Activated naive CD4-positive, alpha-beta T cell treated with anti-CD3 and anti-CD28 coated beads for 36 hours (primary cell): ENCODE results near the gene IL4R. TPM values are rescaled to one million over a fixed set of nuclear protein-coding genes. Genes with fewer than 3 reads are reported as not detected.
A peak's percentile ranks its signal among the peaks of the same experiment; 100 is the strongest.
"Not testable (repeated sequence)": the region's sequence is repeated elsewhere in the genome, so short reads cannot be mapped to it uniquely, and the experiment has no call there.

Experiments used
- CTCF ChIA-PET: fragments of 350-600 bp; sonication (Branson Sonifier 250); formaldehyde crosslinking; loops from one replicate; lab custom pipeline; 2021; ENCODE audit warnings: antibody characterized with exemption; lab: Charles Lee
- DNase-seq: peaks from one replicate; pipeline ENCODE4 v3.0.0-alpha.2; 2020
- H3K27ac Mint-ChIP-seq: one replicate; pipeline ENCODE4 v1.8.0; 2021; ENCODE audit warnings: mild to moderate bottlenecking, mixed read lengths
- H3K27me3 Mint-ChIP-seq: one replicate; pipeline ENCODE4 v1.8.0; 2021; ENCODE audit warnings: low read depth, mixed read lengths
- H3K36me3 Mint-ChIP-seq: one replicate; pipeline ENCODE4 v1.8.0; 2021; ENCODE audit warnings: low read depth, mixed read lengths
- H3K4me1 Mint-ChIP-seq: one replicate; pipeline ENCODE4 v1.8.0; 2021; ENCODE audit warnings: low read depth, mixed read lengths
- H3K4me3 Mint-ChIP-seq: one replicate; pipeline ENCODE4 v1.8.0; 2021; ENCODE audit warnings: mild to moderate bottlenecking, moderate library complexity, mixed read lengths
- H3K9me3 Mint-ChIP-seq: one replicate; pipeline ENCODE4 v1.8.0; 2021; ENCODE audit warnings: mixed read lengths
- intact Hi-C: fragments of 100-400 bp; cut with micrococcal nuclease; formaldehyde crosslinking; loops from one replicate; pipeline ENCODE4 v1.15.1; 2023
- total RNA-seq, 2 experiments: library from RNA; stranded (reverse); gene quantifications; one replicate each; pipeline ENCODE4 v1.2.3, GENCODE V29; 2021

The IL4R gene
- total RNA-seq, 2 experiments from 2014 or later: 162 to 170 TPM

- H3K4me1 Mint-ChIP-seq: peaks cover 25% of the 10 kb centered on the region
- DNase-seq: no peak
- CTCF ChIA-PET: interaction anchor here (0.6 to 1.3 kb wide), 2 partner anchors 17 to 155 kb away, joined by 3 read pairs; no protein-coding TSS in a partner anchor
- peaks cover 9% of the 10 kb centered on the region for H3K36me3 Mint-ChIP-seq
- H3K27me3 Mint-ChIP-seq: no peaks in the 10 kb centered on the region
- H3K9me3 Mint-ChIP-seq: peaks cover 25% of the 10 kb centered on the region
- no peak overlapping the region for H3K27ac Mint-ChIP-seq
- intact Hi-C loops: no loop called here
- no peak overlapping the region for H3K4me3 Mint-ChIP-seq
Measured at GRCh38 chr16:27390151-27390550, 76.4 kb downstream of the IL4R start.

DNA sequence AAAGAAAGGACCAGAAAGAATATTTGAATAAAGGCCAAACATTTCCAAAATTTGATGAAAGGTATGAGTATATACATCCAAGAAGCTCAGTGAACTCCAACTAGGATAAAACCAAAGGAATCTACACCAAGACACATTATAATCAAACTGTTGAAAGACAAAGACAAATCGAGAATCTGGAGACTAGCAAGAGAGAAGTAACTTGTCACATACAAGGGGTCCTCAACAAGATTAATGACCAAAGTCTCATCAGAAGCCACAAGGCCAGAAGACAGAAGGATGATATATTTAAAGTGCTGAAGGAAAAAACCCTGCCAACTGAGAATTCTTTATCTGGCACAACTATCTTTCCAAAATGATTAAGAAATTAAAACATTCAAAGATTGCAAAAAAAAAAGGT is 78.9 kb downstream of the IL4R start:
- Mint-ChIP-seq H3K4me1 (peaks cover 21% of the 10 kb centered on the region), H3K4me3 (no peak overlapping the region), H3K27ac (no peak overlapping the region), H3K36me3 (peaks cover 9% of the 10 kb centered on the region), H3K27me3 (no peaks in the 10 kb centered on the region), H3K9me3 (peaks cover 32% of the 10 kb centered on the region)
- CTCF ChIA-PET: interaction anchor here (0.6 to 2.0 kb wide), 4 partner anchors 15 to 327 kb away, joined by 4 to 8 read pairs (median 4); no protein-coding TSS in a partner anchor
- intact Hi-C loops: no loop called here
- no peak for DNase-seq

DNA sequence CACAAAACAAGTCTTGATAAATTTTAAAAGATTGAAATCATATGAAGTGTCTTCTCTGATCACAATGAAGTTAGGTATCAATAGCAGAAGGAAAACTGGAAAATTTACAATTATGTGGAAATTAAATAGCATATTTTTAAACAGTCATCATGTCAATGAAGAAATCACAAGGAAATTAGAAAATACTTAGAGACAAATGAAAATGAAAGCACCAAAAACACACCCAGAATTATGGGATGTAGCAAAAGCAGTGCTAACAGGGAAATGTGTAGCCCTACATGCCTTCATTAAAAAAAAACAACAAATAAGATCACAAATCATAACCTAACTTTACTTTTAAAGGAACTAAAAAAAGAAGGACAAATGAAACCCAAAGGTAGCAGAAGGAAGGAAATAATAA is 80.7 kb downstream of the IL4R start:
- CTCF ChIA-PET: no interaction called here
- H3K27me3 Mint-ChIP-seq: no peaks in the 10 kb centered on the region

DNA sequence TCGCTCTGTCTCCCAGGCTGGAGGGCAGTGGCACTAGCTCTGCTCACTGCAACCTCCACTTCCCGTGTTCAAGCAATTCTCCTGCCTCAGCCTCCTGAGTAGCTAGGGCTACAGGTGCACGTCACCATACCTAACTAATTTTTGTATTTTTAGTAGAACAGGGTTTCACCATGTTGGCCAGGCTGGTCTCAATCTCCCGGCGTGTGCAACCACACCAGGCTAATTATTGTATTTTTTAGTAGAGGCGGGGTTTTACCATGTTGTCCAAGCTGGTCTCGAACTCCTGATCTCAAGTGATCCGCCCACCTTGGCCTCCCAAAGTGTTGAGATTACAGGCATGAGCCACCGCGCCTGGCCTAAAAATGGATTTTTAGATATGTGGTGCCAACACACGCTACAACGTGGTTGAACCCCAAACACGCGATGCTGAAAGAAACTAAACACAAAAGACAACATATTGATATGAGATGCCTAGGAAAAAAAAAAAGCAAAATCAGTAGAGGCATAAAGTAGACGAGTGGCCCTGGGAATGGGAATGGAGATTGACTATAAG is 84.6 kb downstream of the IL4R start:
- intact Hi-C loops, H3K4me3 Mint-ChIP-seq, H3K27ac Mint-ChIP-seq, H3K27me3 Mint-ChIP-seq, DNase-seq: not testable (repeated sequence)
- H3K36me3 Mint-ChIP-seq: peaks cover 17% of the 10 kb centered on the region
- peaks cover 44% of the 10 kb centered on the region for H3K4me1 Mint-ChIP-seq
- H3K9me3 Mint-ChIP-seq: peaks cover 13% of the 10 kb centered on the region
- CTCF ChIA-PET: interaction anchor here (0.8 to 0.9 kb wide), 2 partner anchors 12 to 144 kb away, joined by 3 read pairs; no protein-coding TSS in a partner anchor

More for the DNA sequence above, 80.7 kb downstream of the IL4R start:
- intact Hi-C loops: no loop called here
- Mint-ChIP-seq H3K36me3 (peaks cover 9% of the 10 kb centered on the region), H3K27ac (no peak overlapping the region), H3K4me1 (peaks cover 22% of the 10 kb centered on the region), H3K4me3 (no peak overlapping the region), H3K9me3 (peaks cover 29% of the 10 kb centered on the region)
- no peak for DNase-seq

- CTCF ChIA-PET: interaction anchor here (0.8 to 1.6 kb wide), 3 partner anchors 13 to 145 kb away, joined by 3 read pairs; no protein-coding TSS in a partner anchor
- H3K9me3 Mint-ChIP-seq: peaks cover 13% of the 10 kb centered on the region
- H3K27ac Mint-ChIP-seq: no peak overlapping the region
- peaks cover 25% of the 10 kb centered on the region for H3K36me3 Mint-ChIP-seq
- H3K4me1 Mint-ChIP-seq: peaks cover 38% of the 10 kb centered on the region
- H3K4me3 Mint-ChIP-seq: no peak overlapping the region
- H3K27me3 Mint-ChIP-seq: no peaks in the 10 kb centered on the region
- intact Hi-C loops: no loop called here
- no peak for DNase-seq
Measured at GRCh38 chr16:27398894-27399853, 85.4 kb downstream of the IL4R start.

DNA sequence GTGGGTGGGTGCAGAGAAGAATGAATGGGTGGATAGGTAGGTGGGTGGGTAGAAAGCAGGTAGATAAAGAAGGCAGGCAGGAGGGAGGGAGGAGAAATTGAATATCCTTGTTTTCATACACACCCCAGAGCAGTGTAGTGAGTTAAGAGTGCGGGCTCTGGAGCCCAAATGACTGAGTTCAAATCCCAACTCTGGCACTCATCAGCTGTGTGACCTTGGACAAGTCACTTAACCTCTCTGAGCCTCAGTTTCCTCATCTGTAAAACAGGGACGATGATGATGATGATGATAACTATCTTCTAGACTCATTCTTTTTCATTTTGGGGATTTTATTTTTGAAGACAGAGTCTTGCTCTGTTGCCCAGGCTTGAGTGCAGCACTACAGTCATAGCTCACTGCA is 86.2 kb downstream of the IL4R start:
- peaks cover 8% of the 10 kb centered on the region for H3K9me3 Mint-ChIP-seq
- CTCF ChIA-PET: interaction anchor here (0.6 to 1.6 kb wide), 5 partner anchors 19 to 169 kb away, joined by 3 to 4 read pairs (median 3); no protein-coding TSS in a partner anchor
- no peak overlapping the region for H3K27ac Mint-ChIP-seq
- H3K4me1 Mint-ChIP-seq: peaks cover 31% of the 10 kb centered on the region
- H3K27me3 Mint-ChIP-seq: no peaks in the 10 kb centered on the region
- intact Hi-C loops: loop anchor here (10.0 kb wide), 1 partner anchor 785 kb away; no protein-coding TSS in a partner anchor
- H3K36me3 Mint-ChIP-seq: peaks cover 29% of the 10 kb centered on the region
- DNase-seq: no peak
- no peak overlapping the region for H3K4me3 Mint-ChIP-seq

GRCh38 chr16:27400751-27401620 is 87.2 kb downstream of the IL4R start:
- intact Hi-C loops: loop anchor here (1.0 to 10.0 kb wide), 2 partner anchors 24 to 784 kb away; no protein-coding TSS in a partner anchor
- Mint-ChIP-seq H3K4me1 (peaks cover 34% of the 10 kb centered on the region), H3K27me3 (no peaks in the 10 kb centered on the region), H3K4me3 (peak overlapping the region; percentile 98), H3K27ac (peak overlapping the region; percentile 72), H3K9me3 (no peaks in the 10 kb centered on the region), H3K36me3 (peaks cover 38% of the 10 kb centered on the region)
- CTCF ChIA-PET: interaction anchor here (0.6 to 2.1 kb wide), 13 partner anchors 13 to 245 kb away, joined by 3 to 10 read pairs (median 3); no protein-coding TSS in a partner anchor
- DNase-seq: no peak

- Mint-ChIP-seq H3K27ac (peak within 1 kb of the TSS; percentile 100), H3K27me3 (no peaks in the 10 kb centered on the region), H3K4me1 (peaks cover 43% of the 10 kb centered on the region), H3K36me3 (peaks cover 48% of the 10 kb centered on the region), H3K9me3 (no peaks in the 10 kb centered on the region), H3K4me3 (peak within 1 kb of the TSS; percentile 98)
- CTCF ChIA-PET: interaction anchor here (0.9 to 2.1 kb wide), 5 partner anchors 14 to 147 kb away, joined by 3 to 10 read pairs (median 3); no protein-coding TSS in a partner anchor
- peak; percentile 93 for DNase-seq
- intact Hi-C loops: loop anchor here (1.0 to 10.0 kb wide), 4 partner anchors 25 to 803 kb away; no protein-coding TSS in a partner anchor
Measured at GRCh38 chr16:27401768-27402568, 88.2 kb downstream of the IL4R start, which contains the start of gene IL21R. TSS of gene IL21R (plus strand) at chr16:27402174. CDS start at chr16:27430072, 27,898 bp downstream.

DNA sequence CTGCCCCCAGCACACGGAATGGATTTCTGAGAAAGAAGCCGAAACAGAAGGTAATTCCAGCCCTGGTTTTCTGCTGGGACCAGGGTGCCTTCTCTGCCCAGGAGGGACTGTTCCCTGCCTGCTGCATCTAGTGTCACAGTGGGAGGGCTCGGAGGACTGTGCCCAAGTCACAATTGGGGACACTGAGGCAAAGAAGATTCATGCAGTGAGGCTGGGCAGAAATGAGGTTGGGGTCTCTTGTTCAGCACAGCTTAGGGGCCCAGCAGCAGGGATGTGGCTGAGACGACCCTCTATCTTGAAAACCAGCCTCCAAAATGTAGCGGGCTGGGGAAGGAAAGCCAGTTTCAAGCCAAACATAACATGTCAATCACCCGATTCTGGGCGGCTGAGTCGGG is 88.8 kb downstream of the IL4R start:
- CTCF ChIA-PET: interaction anchor here (2.1 kb wide), 1 partner anchor 27 kb away, joined by 10 read pairs; no protein-coding TSS in a partner anchor
- H3K36me3 Mint-ChIP-seq: peaks cover 52% of the 10 kb centered on the region
- peaks cover 47% of the 10 kb centered on the region for H3K4me1 Mint-ChIP-seq
- no peak for DNase-seq
- peak overlapping the region; percentile 98 for H3K4me3 Mint-ChIP-seq
- H3K9me3 Mint-ChIP-seq: no peaks in the 10 kb centered on the region
- no peaks in the 10 kb centered on the region for H3K27me3 Mint-ChIP-seq
- intact Hi-C loops: loop anchor here (1.0 to 10.0 kb wide), 3 partner anchors 28 to 804 kb away; no protein-coding TSS in a partner anchor
- H3K27ac Mint-ChIP-seq: peak overlapping the region; percentile 100

GRCh38 chr16:27402964-27403600 is 89.3 kb downstream of the IL4R start:
- peak overlapping the region; percentile 98 for H3K4me3 Mint-ChIP-seq
- H3K4me1 Mint-ChIP-seq: peaks cover 52% of the 10 kb centered on the region
- H3K27ac Mint-ChIP-seq: peak overlapping the region; percentile 100
- H3K9me3 Mint-ChIP-seq: no peaks in the 10 kb centered on the region
- peaks cover 55% of the 10 kb centered on the region for H3K36me3 Mint-ChIP-seq
- CTCF ChIA-PET: interaction anchor here (0.7 to 2.7 kb wide), 5 partner anchors 30 to 225 kb away, joined by 3 to 20 read pairs (median 3); no protein-coding TSS in a partner anchor
- DNase-seq: peak; percentile 82
- intact Hi-C loops: loop anchor here (1.0 to 10.0 kb wide), 3 partner anchors 29 to 804 kb away; no protein-coding TSS in a partner anchor
- H3K27me3 Mint-ChIP-seq: no peaks in the 10 kb centered on the region
